ENCODE data around the gene ZMIZ2. TPM values are rescaled to one million over a fixed set of nuclear protein-coding genes. Genes with fewer than 3 reads are reported as not detected.

Gene ZMIZ2
- total RNA-seq, 1 donor from 2014 or later = 62.7 TPM

GRCh38 chr7:44757311-44757710 lies 8.7 kb downstream of the ZMIZ2 start:
- no peak for TF ChIP-seq CTCF (IDR thresholded peaks at IDR 0.05; ENCODE audit: borderline replicate concordance)
- H3K27ac ChIP-seq (replicated peaks) = peak overlapping the region; percentile 28
- H3K4me3 ChIP-seq = no peak overlapping the region
- no peaks in the 10 kb centered on the region for H3K9me3 ChIP-seq (replicated peaks)
- intact Hi-C loops (cut with micrococcal nuclease) = no loop called here
- H3K4me1 ChIP-seq = peaks cover 56% of the 10 kb centered on the region
- peaks cover 57% of the 10 kb centered on the region for H3K36me3 ChIP-seq
- H3K27me3 ChIP-seq (ENCODE audit: low read depth) = no peaks in the 10 kb centered on the region
- DNase-seq = peak; percentile 78

- H3K36me3 ChIP-seq = peaks cover 62% of the 10 kb centered on the region
- DNase-seq = no peak
- peak overlapping the region; percentile 28 for H3K27ac ChIP-seq (replicated peaks)
- no peak for TF ChIP-seq CTCF (IDR thresholded peaks at IDR 0.05; ENCODE audit: borderline replicate concordance)
- peaks cover 56% of the 10 kb centered on the region for H3K4me1 ChIP-seq
- H3K4me3 ChIP-seq = no peak overlapping the region
- H3K9me3 ChIP-seq (replicated peaks) = no peaks in the 10 kb centered on the region
- intact Hi-C loops (cut with micrococcal nuclease) = no loop called here
- no peaks in the 10 kb centered on the region for H3K27me3 ChIP-seq (ENCODE audit: low read depth)
Observed at GRCh38 chr7:44757739-44758138, 9.1 kb downstream of the ZMIZ2 start.

GRCh38 chr7:44759246-44759645 lies 10.6 kb downstream of the ZMIZ2 start:
- Histone ChIP-seq H3K36me3 (peaks cover 77% of the 10 kb centered on the region), H3K4me3 (no peak overlapping the region), H3K27me3 (ENCODE audit: low read depth) (no peaks in the 10 kb centered on the region), H3K9me3 (replicated peaks) (no peaks in the 10 kb centered on the region), H3K4me1 (peaks cover 49% of the 10 kb centered on the region), H3K27ac (replicated peaks) (no peak overlapping the region)
- intact Hi-C loops (cut with micrococcal nuclease) = no loop called here
- TF ChIP-seq CTCF (IDR thresholded peaks at IDR 0.05; ENCODE audit: borderline replicate concordance) = no peak
- DNase-seq = no peak

- peaks cover 40% of the 10 kb centered on the region for H3K4me1 ChIP-seq
- H3K36me3 ChIP-seq = peaks cover 85% of the 10 kb centered on the region
- DNase-seq = no peak
- intact Hi-C loops (cut with micrococcal nuclease) = no loop called here
- H3K9me3 ChIP-seq (replicated peaks) = no peaks in the 10 kb centered on the region
- no peaks in the 10 kb centered on the region for H3K27me3 ChIP-seq (ENCODE audit: low read depth)
- H3K4me3 ChIP-seq = no peak overlapping the region
- TF ChIP-seq CTCF (IDR thresholded peaks at IDR 0.05; ENCODE audit: borderline replicate concordance) = no peak
- H3K27ac ChIP-seq (replicated peaks) = no peak overlapping the region
Observed at GRCh38 chr7:44760034-44760580, 11.5 kb downstream of the ZMIZ2 start.

GRCh38 chr7:44761207-44762161 lies 12.8 kb downstream of the ZMIZ2 start:
- H3K27me3 ChIP-seq (ENCODE audit: low read depth) = no peaks in the 10 kb centered on the region
- peaks cover 98% of the 10 kb centered on the region for H3K36me3 ChIP-seq
- intact Hi-C loops (cut with micrococcal nuclease) = no loop called here
- peak; percentile 73 for DNase-seq
- no peaks in the 10 kb centered on the region for H3K9me3 ChIP-seq (replicated peaks)
- H3K4me1 ChIP-seq = peaks cover 26% of the 10 kb centered on the region
- TF ChIP-seq CTCF (IDR thresholded peaks at IDR 0.05; ENCODE audit: borderline replicate concordance) = no peak
- peak overlapping the region; percentile 48 for H3K27ac ChIP-seq (replicated peaks)
- no peak overlapping the region for H3K4me3 ChIP-seq
